Measurements from ENCODE around the gene SFXN5.

The SFXN5 gene

GRCh38 chr2:72972352-72973136 is 99.0 kb downstream of the SFXN5 start:
- no peak for DNase-seq

GRCh38 chr2:72971036-72971435 is 100.5 kb downstream of the SFXN5 start:
- DNase-seq: no peak

GRCh38 chr2:72969706-72970105 is 101.8 kb downstream of the SFXN5 start:
- DNase-seq: no peak

GRCh38 chr2:72968286-72968685 is 103.2 kb downstream of the SFXN5 start:
- no peak for DNase-seq

GRCh38 chr2:72965770-72966450 is 105.6 kb downstream of the SFXN5 start:
- no peak for DNase-seq

- no peak for DNase-seq
These were observed 106.5 kb downstream of the SFXN5 start for GRCh38 chr2:72965016-72965415.

DNA sequence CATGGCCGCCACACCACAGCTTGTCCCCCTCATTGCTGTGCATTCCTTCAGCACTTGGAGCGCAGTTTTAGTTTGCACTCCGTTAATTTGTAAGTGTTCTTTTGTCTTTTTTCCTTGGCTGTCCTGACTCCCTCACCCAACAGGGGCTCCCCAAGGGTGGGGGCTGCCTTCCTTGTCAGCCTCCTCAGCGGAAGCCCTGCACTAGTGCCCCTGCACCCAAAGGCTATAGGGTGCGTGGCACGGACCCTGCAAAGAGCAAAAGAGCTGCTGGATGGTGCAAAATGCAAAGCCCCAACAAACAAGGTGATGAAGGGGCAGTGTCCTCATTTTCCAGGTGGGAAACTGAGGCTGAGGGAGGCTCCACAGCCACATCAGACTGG is 107.4 kb downstream of the SFXN5 start:
- DNase-seq: no peak

DNA sequence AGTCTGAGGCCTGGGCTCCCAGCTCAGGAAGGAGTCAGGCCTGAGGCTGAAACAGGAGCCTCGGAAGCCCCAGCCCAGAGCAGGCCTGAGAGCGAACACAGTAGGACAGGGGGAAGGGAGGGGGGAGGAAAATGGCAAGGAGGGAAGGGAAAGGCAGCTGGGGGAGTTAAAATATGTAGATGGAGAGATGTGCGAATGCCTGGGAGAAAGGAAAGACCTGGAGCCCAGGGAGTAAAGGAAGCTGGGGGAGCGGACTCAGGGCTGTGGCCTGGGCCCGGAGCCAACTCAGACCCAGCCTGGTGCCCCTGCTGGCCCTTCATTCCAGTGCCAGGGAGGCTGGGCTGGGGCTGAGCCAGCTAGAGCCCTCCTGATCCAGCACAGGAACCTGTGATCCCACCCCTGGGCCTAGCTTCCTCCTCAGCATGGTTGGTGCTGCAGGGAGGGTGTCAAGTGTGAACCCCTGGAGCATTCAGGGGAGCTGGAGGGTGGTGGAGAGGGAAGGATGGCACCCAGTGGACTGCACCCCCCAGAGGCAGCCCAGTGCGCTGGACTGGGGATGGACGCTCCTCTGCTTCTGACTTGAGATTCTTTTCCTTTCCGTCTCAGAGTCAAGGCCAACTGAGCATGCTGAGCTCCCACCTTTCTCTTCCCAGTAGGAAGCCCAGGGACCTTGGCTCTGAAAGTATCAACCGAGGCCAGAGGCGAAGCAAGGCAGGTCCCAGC is 107.9 kb downstream of the SFXN5 start:
- DNase-seq: no peak

DNA sequence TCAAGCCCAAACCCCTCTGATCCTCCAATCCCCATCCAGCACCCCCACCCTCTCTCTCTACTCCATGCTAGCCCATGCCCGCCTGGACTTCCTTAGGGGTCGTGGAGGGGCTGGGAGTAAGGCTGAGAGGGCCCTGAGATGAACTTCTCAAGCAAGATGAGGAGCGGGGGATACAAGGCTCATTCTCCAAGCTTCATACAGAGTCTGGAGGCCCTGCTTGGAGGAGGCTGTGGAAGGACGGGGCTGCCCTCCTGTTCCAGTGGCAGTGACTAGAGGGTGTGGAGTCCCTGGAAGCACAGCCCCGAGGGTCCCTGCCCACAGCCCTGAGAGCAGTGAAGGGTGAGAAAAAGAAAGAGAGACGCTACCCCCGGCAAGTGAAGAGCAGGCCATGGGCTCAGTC is 108.6 kb downstream of the SFXN5 start:
- DNase-seq: no peak

GRCh38 chr2:72961853-72962468 is 109.6 kb downstream of the SFXN5 start:
- no peak for DNase-seq

- DNase-seq: no peak
These were observed 110.3 kb downstream of the SFXN5 start for GRCh38 chr2:72961036-72961720.

DNA sequence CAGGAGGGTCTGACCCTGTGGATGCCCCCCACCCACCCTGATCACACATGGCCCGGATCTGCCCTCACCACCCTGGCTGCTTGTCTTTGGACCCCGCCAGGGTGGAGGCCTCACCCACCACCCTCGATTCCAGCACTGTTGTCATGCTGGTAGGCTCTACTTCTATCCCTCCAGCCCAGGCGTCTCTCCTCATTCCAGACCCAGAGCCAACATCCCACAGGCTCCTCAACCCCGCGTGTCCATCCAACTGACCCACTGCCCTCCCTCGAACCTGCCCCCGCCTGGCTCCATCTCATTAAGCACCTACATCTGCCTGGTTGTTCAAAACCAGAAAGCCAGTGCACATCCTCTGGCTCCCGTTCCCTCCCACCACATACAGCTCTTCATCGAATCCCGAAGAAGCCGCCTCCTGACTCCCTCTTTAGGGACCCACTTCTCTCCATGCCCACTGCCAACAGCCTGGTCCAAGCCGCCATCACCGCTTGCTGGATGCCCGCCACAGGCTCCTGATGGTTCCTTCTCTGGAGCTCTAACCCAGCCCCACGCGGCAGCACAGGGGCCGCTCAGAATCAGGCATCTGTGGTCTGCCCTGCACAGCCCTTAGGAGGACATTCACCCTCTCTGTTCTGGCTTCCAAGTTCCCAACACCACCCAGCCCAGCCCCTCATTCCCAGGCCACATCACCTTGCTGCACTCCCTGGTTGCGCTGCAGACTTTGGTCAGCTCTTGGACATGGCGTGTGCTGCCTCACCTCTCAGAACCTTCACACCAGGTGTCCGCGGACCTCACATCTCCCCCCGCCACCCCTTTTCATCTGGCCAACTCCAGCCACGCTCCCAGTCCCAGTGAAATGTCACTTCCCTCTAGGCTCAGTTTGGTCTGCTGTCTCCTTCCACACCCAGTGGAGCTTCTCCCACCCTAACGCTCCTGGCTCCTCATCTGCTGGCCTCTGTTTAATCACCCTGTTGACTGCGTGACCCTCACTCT is 111.2 kb downstream of the SFXN5 start:
- no peak for DNase-seq

- no peak for DNase-seq
These were observed 112.0 kb downstream of the SFXN5 start for GRCh38 chr2:72959554-72959953.

GRCh38 chr2:72958542-72959385 is 112.7 kb downstream of the SFXN5 start:
- no peak for DNase-seq

GRCh38 chr2:72956936-72957335 is 114.6 kb downstream of the SFXN5 start:
- DNase-seq: no peak

DNA sequence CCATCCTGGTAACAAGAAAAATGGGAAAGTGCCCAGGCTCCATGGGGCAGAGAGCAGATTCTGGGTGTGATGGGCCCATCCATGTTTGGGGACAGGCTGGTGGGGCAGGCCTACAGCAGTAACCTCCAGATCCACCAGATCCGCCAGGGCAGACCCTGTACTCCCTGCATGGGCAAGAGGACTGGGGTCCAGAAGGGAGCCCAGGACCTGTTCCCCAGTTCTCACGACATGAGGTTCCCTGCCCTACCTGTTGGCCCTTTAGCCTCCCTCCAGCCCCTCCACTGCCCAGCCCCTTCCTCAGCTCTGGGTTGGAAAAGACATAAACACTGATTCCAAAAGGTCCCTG is 115.5 kb downstream of the SFXN5 start:
- no peak for DNase-seq

DNA sequence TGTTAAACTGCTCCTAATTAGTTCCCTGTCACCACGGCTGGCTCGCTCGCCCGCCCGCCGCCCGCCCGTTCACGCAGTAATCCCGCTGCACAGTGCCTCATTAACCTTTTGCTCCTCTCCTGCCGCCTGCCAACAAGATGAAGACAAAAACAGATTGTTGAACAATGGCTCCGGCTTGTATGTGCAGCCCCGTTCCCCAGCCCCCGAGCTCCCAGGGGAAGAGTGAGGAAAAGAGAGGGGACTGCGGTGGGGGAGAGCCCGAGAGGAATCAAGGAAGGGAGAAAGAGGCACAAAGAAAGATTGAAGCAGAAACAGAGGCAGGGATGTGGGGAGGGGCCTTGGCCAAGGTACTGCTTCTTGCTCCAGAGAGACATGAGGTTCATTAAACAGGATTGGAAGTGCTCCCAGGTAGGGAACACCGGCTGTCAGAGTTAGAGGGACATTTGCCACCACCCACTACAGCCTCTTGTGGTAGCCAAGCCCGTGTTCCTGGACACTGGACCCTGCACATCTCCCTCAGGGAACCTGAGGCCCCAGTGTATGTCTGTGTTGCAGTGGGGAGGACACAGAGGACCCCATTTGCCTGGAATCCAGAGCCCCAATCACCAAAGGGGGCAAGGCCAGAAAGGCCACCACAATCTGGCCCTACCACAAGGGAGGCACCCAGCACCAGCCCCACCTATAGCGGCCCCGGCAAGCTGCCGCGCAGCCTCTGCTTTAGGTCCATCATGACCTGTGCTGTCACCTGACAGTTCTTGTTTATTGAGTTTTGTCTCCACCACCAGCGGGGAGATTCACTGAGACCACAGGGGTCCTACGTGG is 116.1 kb downstream of the SFXN5 start:
- no peak for DNase-seq

DNA sequence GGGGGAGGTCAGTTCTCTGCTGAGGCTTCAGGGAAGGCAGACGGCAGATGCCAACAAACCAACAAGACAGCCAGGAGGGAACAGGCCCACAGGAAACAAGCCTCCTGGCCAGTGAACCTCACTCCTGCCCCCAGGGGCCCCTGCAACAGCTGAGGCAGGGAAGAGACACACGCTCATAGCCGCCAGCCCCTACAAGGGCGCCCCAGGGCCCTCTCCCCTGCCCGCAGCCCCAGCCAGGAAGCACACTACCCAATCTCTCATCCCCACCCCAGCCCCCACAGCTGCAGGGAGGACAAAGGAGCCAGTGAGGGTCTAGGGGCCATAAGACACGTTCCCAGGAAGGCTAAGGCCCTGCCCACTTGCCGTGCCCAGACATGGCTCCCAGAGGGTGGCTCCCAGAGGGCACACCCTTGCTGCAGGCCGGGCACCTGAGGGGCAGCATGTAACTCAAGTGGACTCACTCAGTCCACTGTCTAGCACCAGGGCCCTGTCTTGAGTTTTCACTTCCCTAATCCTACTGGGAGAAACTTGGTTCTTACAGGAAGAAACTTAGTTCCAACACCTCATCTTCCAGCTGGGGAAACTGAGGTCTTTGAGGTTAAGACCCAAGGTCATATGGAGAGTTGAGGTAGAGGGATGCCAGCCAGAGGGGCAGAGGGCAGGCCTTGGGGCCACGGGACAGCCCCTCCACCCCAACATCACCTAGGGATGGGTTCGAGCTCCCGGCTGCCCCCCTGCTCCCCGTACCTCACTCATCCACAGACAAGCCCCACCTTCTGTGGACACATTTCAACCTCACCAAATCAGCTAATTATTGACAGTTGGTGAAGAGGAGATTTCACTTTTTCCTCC is 116.9 kb downstream of the SFXN5 start:
- no peak for DNase-seq

GRCh38 chr2:72953976-72954375 is 117.5 kb downstream of the SFXN5 start:
- DNase-seq: no peak
